Activated CD8-positive, alpha-beta memory T cell treated with anti-CD3 and anti-CD28 coated beads for 4 hours (primary cell): ENCODE measurements around the gene CYP4V2.

Experiments
- DNase-seq, 2 donors: peaks; one replicate each; pipeline ENCODE4 v3.0.0-alpha.2; 2020; ENCODE audit warnings: low read depth in 2 of 2

Gene CYP4V2

DNA sequence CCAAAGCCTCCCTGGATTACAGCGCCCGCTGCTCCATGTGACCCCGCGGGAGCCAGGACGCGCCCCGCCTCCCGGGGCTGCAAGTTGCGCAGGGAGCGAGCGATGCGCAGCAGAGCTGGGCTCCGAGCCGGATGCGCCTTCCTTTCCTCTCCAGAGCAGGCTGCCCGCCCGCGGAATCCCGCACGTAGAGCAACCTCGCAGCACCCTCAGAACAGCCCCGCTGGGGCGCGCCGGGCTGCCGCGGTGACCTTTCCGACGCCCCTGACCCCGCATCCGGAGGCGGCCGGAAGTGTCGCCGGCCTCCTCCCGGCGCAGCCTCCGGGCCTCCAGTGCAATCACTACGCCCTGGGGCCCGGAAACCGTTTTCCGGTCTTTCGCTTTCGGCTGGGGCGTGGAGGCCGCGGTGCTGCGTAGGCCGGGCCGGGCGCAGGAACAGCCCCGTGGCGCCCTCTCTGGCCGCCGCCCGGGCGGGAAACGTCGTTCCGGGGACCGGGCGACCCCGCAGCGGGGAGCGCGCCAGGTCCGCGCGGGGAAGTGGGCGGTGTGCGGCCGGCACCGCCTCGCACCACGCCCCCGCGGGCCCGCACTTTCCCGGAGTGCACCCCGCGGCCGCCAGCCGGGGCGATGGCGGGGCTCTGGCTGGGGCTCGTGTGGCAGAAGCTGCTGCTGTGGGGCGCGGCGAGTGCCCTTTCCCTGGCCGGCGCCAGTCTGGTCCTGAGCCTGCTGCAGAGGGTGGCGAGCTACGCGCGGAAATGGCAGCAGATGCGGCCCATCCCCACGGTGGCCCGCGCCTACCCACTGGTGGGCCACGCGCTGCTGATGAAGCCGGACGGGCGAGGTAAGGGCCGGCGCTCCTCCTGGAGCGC, at the start of gene CYP4V2:
Gene CYP4V2, plus strand, starts transcription at position 368 of the 866 bp plus-strand sequence. Its CDS starts 257 bp downstream, at position 625.
- peak; percentile 66 to 79 for DNase-seq

DNA sequence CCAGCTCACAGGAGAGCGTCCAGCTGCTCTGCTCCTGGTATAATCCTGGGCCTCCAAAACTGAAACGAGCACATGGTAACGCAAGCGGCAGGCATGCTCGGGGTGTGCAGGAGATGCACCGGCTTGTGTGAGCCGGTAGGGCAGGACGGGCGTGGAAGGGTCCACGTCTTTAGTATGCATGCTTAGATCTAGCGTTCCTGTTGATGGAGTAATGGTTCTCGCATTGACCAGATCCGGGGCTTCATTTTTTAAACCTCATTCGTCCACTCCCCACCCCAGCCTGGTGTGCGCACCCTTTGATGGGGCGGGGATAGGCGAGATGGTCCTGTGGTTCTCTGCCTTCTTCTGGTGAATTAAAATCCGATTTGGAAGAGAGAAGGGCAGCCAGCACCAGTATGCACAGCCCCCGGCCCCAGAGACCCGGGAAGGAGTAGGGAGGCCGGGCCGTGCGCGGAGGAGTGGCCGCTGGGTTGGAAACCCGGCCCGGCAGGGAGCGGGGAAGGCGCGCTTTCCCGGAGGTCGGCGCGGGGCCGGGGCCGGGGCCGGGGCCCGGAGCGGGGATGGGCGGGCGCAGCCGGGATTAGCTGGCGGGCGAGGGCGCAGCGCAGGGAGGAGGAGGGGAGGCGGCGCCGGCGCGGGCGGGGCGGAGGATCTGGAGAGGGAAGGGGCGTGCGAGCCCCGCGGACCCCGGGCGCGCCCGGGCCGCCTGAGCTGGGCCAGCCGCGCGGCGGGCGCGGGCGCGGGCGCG, 47.0 kb upstream of the CYP4V2 start:
- DNase-seq: no peak

DNA sequence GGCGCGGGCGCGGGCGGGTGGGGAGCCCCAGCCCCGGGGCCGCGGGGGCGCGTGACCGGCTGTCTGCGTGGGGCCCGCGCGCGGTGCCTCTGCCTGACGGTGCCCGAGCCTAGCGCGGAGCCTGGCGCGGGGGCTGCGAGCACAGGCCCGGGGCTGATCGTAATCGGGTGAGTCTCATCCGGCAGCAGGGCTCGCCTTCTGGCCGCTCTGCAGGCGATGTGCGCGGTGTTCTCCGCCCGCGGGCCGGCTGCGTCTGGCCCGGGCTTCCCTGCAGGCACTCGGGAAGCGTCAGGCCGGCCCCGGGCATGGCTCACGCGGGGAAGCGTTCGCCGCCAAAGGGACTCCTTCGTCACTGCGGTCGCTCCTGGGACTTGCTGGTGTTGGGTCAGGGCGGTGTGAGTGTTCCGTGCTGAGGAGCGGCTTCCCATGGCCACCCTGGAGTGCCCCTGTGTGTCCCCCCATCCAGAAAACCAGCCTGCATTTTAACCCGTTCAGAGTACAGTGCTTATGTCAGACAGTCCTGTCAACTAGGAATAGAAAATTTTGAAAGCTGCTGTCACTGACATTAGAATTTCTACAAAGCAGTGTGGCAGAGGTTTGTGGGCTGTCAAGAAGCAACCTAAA, 46.3 kb upstream of the CYP4V2 start:
- no peak for DNase-seq

DNA sequence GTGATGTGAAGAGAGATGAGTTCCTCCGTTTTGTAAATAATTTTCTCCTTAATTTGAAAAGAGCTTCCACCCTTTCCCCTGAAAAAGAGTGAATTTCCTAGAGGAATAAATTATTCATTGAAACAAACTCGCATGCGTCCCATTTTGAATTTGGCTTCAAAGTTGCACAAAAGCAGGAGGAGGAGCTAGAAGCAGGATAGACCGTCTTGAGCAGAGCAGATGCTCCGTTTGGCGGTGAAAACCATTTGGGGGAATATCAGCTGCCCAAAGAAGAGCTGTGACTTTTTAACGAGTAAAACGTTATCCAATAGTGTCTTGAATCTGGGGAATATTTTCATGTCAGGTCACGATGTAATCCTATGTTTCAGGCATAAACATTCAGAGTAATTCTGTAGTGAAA, 44.9 kb upstream of the CYP4V2 start:
- no peak for DNase-seq

DNA sequence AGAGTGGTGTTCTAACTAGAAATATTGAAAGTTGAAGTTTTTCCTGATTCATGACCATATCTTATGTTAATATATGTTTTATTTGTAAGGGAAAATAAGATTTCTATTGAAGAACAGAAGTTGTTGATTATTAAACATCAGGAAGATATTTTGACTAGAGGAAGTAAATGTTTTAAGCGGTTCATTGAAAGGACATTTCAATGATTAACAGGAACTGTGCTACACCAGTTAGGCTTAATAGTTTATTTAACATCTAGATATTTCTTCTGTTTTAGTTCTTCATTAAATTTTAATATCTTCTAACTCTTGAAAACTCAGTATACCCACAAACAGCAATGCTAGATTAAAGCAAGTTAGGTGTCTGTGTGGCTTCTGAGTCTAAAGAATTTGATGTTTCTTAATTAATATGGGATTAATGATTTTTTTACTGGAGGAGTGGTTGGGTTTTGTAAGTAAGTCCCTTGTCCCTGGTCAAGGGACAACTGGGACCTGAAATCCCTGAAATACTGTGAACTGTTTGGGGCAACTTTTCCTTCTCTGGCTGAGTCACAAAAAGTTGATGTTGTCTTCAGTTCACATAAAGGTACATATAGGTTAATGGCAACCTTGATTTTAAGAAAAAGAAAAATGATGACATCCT, 42.9 kb upstream of the CYP4V2 start:
- DNase-seq: no peak

DNA sequence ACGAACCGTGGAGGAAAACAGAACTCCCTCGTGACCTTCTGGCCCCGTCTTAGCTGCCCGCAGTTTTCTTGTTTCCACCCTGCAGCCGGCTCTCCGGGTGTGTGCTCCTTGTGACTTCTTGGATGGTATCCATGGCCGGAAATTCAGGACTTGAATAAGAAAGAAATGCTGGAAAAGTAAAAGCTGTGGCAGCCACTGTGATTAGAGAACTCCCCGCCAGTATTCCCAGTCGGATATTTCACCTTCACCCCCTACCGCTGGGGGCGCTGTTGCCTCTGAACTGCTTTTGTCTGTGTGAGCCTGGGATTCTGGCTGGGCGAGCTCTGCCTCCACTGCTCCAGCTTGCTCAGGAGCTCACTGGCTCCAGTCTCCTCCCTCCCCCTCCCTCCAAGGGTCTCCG, 41.5 kb upstream of the CYP4V2 start:
- DNase-seq: no peak

DNA sequence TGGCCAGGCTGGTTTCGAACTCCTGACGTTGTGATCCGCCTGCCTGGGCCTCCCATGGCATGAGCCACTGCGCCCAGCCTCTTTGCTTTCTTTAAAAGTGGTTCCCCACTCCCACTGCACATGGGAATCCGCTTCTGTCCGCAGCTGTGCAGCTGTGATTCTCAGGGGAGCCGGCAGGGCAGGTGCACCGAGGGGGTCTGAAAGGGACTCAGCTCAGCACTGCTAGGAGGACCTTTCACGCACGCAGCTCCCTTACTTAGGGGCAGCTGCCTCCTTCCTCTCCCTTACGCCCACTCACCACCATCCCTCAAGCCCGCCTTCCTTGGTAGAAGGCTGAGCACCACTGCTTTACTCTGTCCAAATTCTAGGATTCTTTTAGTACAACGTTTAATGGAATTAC, 40.4 kb upstream of the CYP4V2 start:
- no peak for DNase-seq

DNA sequence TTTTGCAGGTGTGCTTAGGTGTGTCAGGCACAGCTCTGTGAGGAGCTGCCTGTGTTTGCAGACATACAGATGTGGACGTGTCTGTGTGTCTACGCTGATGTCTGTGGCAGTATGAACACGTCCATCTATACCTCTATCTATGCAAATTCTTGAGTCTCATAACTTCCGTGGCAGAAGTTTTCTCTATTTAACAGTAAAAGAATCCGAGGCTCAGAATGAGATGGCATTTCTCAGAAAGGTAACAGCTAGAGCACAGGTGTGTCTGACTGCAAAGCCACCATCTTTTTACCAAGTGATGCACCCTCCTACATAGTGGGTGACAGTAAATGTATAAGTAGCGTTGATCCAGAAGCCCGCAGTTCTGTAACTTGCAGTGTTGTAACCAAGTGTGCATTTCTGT, 39.9 kb upstream of the CYP4V2 start:
- no peak for DNase-seq

DNA sequence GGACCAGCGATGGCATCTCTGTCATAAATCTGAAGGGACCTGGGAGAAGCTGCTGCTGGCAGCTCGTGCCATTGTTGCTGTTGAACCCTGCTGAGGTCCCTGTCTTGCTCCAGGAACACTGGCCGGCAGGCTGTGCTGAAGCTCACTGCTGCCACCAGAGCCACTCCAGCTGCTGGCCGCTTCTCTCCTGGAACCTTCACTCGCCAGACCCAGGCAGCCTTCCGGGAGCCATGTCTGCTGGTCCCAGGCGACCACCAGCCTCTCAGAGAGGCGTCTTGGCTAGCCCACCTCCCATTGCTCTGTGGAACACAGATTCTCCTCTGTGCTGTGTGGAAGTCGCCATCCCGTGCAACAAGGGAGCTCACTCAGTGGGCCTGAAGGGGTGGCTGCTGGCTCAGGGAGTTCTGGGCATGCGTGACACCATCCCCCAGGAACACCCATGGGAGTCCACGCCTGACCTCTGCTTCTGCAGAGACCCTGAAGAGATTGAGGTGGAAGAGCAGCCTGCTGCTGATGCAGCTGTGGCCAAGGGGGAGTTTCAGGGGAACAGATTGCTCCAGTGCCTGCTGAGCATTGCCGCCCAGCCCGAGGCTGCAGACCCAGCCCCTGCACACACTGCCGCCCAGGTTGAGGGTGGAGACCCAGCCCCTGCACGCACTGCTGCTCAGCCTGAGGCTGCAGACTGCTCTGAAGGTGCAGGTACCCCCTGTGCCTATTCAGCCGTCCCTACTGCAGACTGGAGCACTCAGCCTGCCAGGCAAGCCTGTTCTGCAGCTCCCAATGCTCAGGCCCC, 33.1 kb upstream of the CYP4V2 start:
- no peak for DNase-seq

DNA sequence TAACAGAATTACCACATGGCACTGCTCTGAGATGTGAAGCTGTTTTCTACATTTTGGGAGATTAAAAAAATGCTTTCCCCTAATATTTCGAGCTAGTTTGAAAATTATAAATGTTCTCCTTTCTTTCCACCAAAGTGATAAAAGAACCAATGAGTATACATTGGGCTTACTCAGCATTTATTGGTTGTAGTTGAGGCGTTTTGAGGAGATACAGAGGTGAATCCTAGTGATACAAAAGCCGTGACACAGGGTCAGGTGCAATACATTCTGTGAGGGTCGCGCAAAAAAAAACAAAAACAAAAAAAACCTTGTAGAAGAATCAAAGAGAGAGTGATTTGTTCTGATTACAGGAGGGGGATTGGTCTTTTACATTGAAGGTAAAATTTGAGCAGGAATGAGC, 32.4 kb upstream of the CYP4V2 start:
- no peak for DNase-seq

DNA sequence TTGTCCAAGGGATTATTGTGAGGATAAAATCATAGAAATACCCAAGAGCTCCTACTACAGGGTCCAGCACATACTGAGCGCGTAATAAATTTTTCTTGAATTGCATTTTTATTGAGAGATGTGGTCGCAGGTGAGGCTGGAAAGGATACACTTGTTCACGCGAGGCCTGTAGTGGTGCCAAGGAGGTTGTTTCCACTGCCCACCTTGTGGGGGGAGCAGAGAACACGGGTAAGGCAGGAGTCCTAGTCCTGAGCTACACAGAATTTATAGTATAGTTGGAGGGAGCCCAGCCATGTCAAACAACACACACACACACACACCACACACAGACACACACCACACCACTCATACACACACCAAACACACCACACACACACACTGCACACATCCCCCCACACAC, 31.8 kb upstream of the CYP4V2 start:
- no peak for DNase-seq

DNA sequence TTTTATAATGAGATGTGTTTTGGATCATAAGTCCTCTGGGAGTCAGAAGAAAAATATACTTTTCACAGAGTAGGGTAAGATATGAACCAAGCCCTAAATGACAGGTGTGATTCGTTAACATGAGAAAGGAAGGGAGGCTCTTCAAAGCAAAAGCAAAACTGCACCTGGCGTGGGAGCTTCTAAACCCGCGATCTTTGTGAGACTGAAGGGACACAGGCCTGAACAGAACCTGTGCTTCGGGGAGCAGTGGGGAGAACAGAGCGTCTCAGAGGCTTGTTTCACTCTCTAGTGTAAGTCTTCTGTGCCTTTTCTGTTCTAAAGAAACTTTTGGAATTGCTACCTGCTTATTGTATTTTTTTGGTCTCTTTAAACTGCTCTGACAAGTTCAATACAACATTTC, 30.2 kb upstream of the CYP4V2 start:
- no peak for DNase-seq

DNA sequence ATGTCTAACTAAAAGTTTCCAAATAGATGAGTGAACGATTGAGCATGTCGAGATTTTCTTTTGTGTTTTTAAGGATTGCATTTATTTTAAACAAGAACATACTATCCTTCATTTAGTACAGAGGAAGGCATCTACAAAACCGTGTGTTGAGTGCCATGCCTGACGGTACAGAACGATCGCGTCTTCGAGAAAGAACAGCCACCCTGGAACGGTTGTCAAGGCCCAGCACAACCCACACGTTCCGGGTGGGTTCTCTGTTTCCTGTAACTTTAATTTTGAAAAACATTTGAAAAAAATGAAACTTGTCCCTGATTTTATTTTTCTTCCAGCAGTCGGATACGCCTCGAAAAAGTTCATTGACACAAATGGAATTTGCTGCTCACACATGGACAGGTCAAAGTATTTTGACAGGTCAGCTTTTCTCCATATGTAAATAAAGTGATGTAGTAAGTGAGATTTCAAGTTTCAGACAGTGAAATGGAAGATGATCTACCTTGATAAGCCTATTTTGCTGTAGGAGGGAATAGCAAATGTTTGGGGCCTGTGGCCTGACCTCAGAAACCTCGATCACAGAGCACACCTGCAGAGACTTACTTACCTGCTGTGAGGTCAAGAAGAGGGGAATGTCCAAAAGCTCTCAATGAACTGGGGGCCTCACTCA, 24.4 kb upstream of the CYP4V2 start:
- DNase-seq: no peak

DNA sequence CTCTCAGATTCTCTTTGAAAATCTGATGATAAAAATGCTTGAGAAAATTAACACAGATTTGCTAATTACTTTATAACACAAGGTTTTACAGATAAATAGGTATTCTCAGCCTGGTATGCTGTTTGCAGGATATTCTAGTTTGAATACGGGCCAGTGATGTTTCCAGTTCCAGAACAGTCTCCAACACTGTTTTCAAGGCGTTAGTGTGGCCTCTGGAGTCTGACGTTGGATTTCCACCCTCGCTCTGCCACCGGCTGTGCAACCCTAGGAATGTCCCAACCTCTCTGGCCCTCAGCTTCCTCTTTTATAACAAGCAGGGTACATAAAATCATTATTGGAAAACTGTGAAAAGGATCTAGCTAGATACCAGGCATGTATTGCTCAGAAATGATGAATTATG, 23.8 kb upstream of the CYP4V2 start:
- no peak for DNase-seq

DNA sequence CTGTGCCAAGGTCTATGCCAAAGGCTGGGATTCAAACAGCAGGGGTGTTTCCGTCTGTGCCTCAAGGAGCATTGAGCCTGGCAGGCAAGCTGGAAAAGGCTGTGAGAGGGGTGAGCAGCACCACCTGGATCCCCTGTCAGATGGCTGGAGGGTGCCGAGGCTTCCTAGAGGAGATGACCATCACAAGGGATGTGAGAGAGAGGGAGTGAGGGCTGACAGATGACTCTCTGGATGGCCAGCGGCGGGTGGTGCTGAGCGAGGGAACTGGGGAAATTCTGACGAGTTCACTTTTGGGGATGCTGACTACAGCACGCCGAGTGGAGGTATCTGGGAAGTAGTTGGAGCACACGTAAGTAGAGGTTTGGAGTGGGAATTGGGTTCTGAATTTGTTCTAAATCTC, 22.6 kb upstream of the CYP4V2 start:
- DNase-seq: no peak

DNA sequence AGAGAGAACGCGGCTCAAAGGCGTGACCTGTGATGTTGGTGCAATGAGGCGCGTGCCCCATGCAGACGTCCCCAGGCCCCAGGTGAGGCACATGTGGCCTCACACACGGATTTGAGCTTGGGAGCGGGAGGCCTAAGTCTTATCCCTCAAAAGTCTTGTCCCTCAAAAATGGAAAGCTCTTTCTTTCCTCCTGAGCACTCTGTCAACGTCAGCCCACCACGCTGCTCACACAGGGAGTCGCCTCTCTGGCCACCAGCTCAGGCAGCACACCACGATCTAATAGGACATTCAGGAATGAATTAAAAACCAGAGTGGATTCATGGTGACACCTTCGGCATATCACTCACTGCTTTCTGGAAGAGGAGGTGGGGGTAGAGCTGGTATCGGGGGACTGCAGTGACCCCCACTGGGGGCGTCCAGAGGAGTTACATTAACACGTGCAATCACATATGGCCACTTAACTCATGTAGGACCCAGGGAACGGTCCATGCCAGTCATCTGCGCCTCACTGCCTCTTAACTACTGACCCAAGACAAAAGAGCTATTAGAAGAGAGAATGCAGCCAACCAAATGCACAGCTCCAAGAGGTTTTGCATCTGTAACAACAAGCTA, 21.9 kb upstream of the CYP4V2 start:
- no peak for DNase-seq

DNA sequence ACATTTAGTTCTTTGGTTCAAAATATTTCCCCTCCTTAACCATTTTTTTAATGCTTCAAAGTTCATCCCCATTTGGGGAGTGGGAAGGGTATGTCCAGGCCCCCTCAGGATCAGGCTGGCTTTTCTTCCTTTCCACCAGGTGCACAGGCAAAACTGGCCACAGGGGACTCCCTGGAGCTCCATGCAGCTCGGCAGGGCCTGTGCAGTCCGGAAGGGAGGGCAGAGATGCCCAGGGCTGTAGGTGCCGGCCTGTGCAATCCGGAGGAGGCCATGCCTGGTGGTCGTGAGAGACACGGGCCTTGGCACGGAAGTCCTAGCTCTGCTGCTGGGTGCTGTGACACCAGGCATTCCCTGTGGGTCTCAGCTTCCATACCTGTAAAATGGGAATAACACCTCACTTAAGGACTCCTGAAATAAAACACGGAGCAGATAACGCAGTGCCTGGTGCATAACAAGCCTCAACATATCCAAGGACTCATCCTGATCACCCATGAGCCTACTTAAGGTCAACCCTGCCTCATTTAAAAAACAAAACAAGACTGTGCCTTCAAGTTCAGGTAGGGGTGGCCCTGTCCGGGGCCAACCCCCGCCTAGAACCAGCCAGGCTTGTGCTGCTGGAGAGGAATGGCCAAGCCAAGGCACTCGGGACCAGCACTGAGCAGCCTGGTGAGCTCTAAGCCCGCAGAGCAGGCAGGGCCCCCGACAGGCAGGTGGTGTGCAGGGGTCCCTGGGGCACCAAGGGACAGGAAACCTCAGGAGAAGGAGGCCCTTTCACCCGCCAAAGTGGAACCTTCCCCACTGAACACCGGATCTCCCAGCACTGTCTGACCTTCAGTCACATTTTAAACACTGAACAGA, 21.2 kb upstream of the CYP4V2 start:
- no peak for DNase-seq

DNA sequence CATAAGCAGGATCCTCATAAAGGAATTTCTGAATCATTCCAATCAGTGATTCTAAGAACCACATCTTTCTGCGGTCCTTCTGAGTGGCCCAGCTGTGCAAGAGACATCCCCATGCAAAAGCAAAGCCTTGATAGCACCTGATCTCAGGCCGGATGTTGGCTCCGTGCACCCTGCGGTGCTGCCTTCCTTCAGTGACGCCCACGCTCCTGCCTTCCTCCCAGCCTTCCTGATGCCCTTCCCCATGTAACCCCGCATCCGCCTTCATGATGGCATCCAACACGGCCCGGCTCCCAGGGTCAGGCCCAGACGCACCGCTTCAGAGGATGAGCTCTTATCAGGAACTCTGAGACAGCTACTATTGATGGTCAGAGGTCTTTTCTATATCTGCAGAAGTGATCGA, 20.4 kb upstream of the CYP4V2 start:
- DNase-seq: no peak

DNA sequence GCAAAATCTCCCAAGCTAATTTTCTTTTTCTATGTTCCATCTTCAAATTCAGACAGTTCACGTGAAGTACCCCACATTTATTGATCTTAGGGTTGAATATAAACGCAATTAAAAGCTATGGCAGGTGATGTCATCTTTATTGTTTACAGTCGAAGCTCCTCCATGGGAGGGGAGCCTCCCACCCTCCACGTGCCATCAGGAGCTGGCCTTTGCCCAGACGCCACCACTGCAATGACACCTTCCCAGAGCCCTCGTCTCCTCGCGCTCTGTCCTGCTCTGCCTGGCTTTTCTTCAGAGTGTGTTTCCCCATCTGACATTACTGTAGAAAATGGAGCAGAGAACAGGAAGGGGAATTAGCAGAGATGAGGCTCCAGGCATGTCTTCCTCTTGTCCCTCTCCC, 18.8 kb upstream of the CYP4V2 start:
- DNase-seq: no peak

DNA sequence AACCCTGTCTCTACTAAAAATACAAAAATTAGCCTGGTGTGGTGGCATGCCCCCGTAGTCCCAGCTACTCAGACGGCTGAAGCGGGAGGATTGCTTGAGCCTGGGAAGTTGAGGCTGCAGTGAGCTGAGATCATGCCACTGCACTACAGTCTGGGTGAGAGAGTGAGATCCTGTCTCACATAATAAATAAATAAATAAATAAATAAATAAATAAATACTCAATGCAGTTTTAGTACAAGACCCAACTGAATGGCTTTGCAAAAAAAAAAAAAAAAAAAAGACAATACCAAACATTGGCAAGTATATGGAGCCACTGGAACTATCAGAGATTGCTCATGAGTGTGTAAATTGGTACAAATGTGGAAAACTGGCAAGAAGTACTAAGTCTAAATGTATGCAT, 3.3 kb upstream of the CYP4V2 start:
- DNase-seq: no peak
